IMR-90 (cell line): ENCODE results near the gene NEFH. TPM values are rescaled to one million over a fixed set of nuclear protein-coding genes. Genes with fewer than 3 reads are reported as not detected.

Experiments used
- ATAC-seq: fragments of 200-7000 bp; cut with Tn5 transposase; 2 replicates; pipeline ENCODE4 v1.9.1; 2020; ENCODE audit warnings: low read depth, mild to moderate bottlenecking, moderate library complexity
- BruUV-seq: library from RNA; stranded (reverse); fragments of 400-500 nt; replicated peaks from 2 replicates; lab custom pipeline; 2021; lab: Mats Ljungman, UMichigan
- CTCF ChIA-PET: fragments of 300-600 bp; formaldehyde crosslinking; extraction: SDS; loops from one replicate; lab custom pipeline; 2021; ENCODE audit warnings: antibody characterized with exemption; lab: Yijun Ruan, JAX
- POLR2A ChIA-PET: fragments of 300-600 bp; sonication (Branson Sonifier 250); formaldehyde crosslinking; loops from one replicate; lab custom pipeline; 2022; ENCODE audit warnings: antibody characterized with exemption; ENCODE audit not compliant: unreplicated experiment; lab: Charles Lee
- DNase-seq: peaks from one replicate; pipeline ENCODE4 v3.0.0; 2013
- H2AFZ ChIP-seq: replicated peaks from 2 replicates; pipeline ENCODE3; 2013; ENCODE audit warnings: low read length, mild to moderate bottlenecking; ENCODE audit not compliant: poor library complexity
- H2AK5ac ChIP-seq: 2 replicates; pipeline ENCODE4 v1.6.1; 2013; ENCODE audit warnings: low read depth, low read length, inconsistent platforms
- H2AK9ac ChIP-seq: replicated peaks from 2 replicates; pipeline ENCODE3; 2013; ENCODE audit warnings: mild to moderate bottlenecking, low read depth, low read length, moderate library complexity; ENCODE audit not compliant: poor library complexity
- H2BK120ac ChIP-seq: 2 replicates; pipeline ENCODE4 v1.6.1; 2013; ENCODE audit warnings: low read depth, low read length, inconsistent platforms
- H2BK15ac ChIP-seq: 3 replicates; pipeline ENCODE4 v1.6.1; 2013; ENCODE audit warnings: low read depth, low read length, inconsistent platforms
- H2BK20ac ChIP-seq: 2 replicates; pipeline ENCODE4 v1.6.1; 2013; ENCODE audit warnings: low read depth, mild to moderate bottlenecking, inconsistent platforms, low read length, moderate library complexity
- H2BK5ac ChIP-seq: 2 replicates; pipeline ENCODE4 v1.6.1; 2013; ENCODE audit warnings: mild to moderate bottlenecking, low read depth, low read length, inconsistent platforms; ENCODE audit not compliant: poor library complexity, severe bottlenecking
- H3K14ac ChIP-seq: replicated peaks from 2 replicates; pipeline ENCODE4 v1.6.1; 2013; ENCODE audit warnings: low read depth, low read length, inconsistent platforms
- H3K18ac ChIP-seq: 2 replicates; pipeline ENCODE4 v1.6.1; 2013; ENCODE audit warnings: low read depth, low read length, control low read depth
- H3K23ac ChIP-seq: 2 replicates; pipeline ENCODE4 v1.6.1; 2013; ENCODE audit warnings: low read depth, low read length, inconsistent platforms
- H3K27ac ChIP-seq: 2 replicates; pipeline ENCODE4 v1.5.1; 2013; ENCODE audit warnings: mild to moderate bottlenecking, control low read depth, low read length; ENCODE audit not compliant: insufficient read depth
- H3K27me3 ChIP-seq: 2 replicates; pipeline ENCODE4 v1.6.1; 2013; ENCODE audit warnings: low read length; ENCODE audit not compliant: control insufficient read depth, insufficient read depth
- H3K36me3 ChIP-seq: 2 replicates; pipeline ENCODE4 v1.6.1; 2013; ENCODE audit warnings: low read length, mixed read lengths; ENCODE audit not compliant: control insufficient read depth, insufficient read depth
- H3K4ac ChIP-seq: 2 replicates; pipeline ENCODE4 v1.6.1; 2013; ENCODE audit warnings: low read depth, low read length, inconsistent platforms
- H3K4me1 ChIP-seq: 2 replicates; pipeline ENCODE4 v1.6.1; 2013; ENCODE audit warnings: low read length, mixed read lengths; ENCODE audit not compliant: control insufficient read depth, insufficient read depth
- H3K4me2 ChIP-seq: 2 replicates; pipeline ENCODE4 v1.6.1; 2013; ENCODE audit warnings: low read depth, mild to moderate bottlenecking, control low read depth, low read length, moderate library complexity
- H3K4me3 ChIP-seq: 2 replicates; pipeline ENCODE4 v1.5.1; 2013; ENCODE audit warnings: low read depth, mild to moderate bottlenecking, control low read depth, low read length, moderate library complexity; ENCODE audit not compliant: insufficient read depth
- H3K56ac ChIP-seq: 2 replicates; pipeline ENCODE4 v1.6.1; 2013; ENCODE audit warnings: low read length, inconsistent platforms; ENCODE audit not compliant: insufficient read depth; ENCODE audit errors: extremely low read depth
- H3K79me1 ChIP-seq, 2 experiments: 2 replicates each; pipeline ENCODE4 v1.6.1; 2013; ENCODE audit warnings: low read length in 2 of 2, inconsistent platforms in 1 of 2, low read depth in 1 of 2
- H3K9ac ChIP-seq: 2 replicates; pipeline ENCODE4 v1.6.1; 2013; ENCODE audit warnings: low read depth, low read length, control low read depth
- H3K9me1 ChIP-seq: 2 replicates; pipeline ENCODE4 v1.6.1; 2013; ENCODE audit warnings: low read length, inconsistent platforms; ENCODE audit not compliant: insufficient read depth
- H3K9me3 ChIP-seq: 2 replicates; pipeline ENCODE4 v1.6.1; 2013; ENCODE audit warnings: low read length; ENCODE audit not compliant: control insufficient read depth, insufficient read depth
- H4K20me1 ChIP-seq: 2 replicates; pipeline ENCODE4 v1.6.1; 2013; ENCODE audit warnings: low read length, inconsistent platforms; ENCODE audit not compliant: insufficient read depth
- H4K5ac ChIP-seq: 2 replicates; pipeline ENCODE4 v1.6.1; 2013; ENCODE audit warnings: mild to moderate bottlenecking, low read depth, low read length, control low read depth
- H4K8ac ChIP-seq, 2 experiments: 2 replicates each; pipeline ENCODE4 v1.6.1; 2013; ENCODE audit warnings: low read depth in 2 of 2, low read length in 2 of 2, control low read depth in 1 of 2, inconsistent platforms in 1 of 2
- H4K91ac ChIP-seq: 2 replicates; pipeline ENCODE4 v1.6.1; 2013; ENCODE audit warnings: low read depth, low read length, inconsistent platforms; ENCODE audit not compliant: insufficient read depth
- BHLHE40 ChIP-seq: fragments of 150-350 bp; IDR thresholded peaks from 2 replicates; pipeline ENCODE4 v1.6.1; 2016; ENCODE audit warnings: mild to moderate bottlenecking, low read depth, low read length
- CEBPB ChIP-seq: IDR thresholded peaks from 2 replicates; pipeline ENCODE4 v1.6.1; 2012; ENCODE audit warnings: low read depth, low read length, improper control_type of control experiment
- CHD1 ChIP-seq: IDR thresholded peaks from 2 replicates; pipeline ENCODE4 v1.6.1; 2012; ENCODE audit warnings: low read depth, low read length, improper control_type of control experiment
- CTCF ChIP-seq: conservative IDR thresholded peaks from 2 replicates; pipeline ENCODE4 v1.5.1; 2012; ENCODE audit warnings: mild to moderate bottlenecking, low read depth, low read length, improper control_type of control experiment
- FOS ChIP-seq: fragments of 150-350 bp; IDR thresholded peaks from 2 replicates; pipeline ENCODE4 v1.6.1; 2016; ENCODE audit warnings: low read depth, low read length
- MAFK ChIP-seq: IDR thresholded peaks from 2 replicates; pipeline ENCODE4 v1.6.1; 2012; ENCODE audit warnings: low read depth, low read length, improper control_type of control experiment
- MAZ ChIP-seq: IDR thresholded peaks from 2 replicates; pipeline ENCODE4 v1.6.1; 2012; ENCODE audit warnings: low read depth, mild to moderate bottlenecking, low read length, improper control_type of control experiment, moderate library complexity, borderline replicate concordance
- MXI1 ChIP-seq: IDR thresholded peaks from 2 replicates; pipeline ENCODE4 v1.6.1; 2012; ENCODE audit warnings: low read depth, mild to moderate bottlenecking, low read length, moderate library complexity, borderline replicate concordance
- NFE2L2 ChIP-seq: fragments of 150-350 bp; IDR thresholded peaks from 2 replicates; pipeline ENCODE4 v1.6.1; 2016; ENCODE audit warnings: low read depth, mild to moderate bottlenecking, low read length
- POLR2A ChIP-seq: IDR thresholded peaks from 2 replicates; pipeline ENCODE4 v1.6.1; 2012; ENCODE audit warnings: mild to moderate bottlenecking, low read depth, low read length
- RCOR1 ChIP-seq: IDR thresholded peaks from 2 replicates; pipeline ENCODE4 v1.6.1; 2012; ENCODE audit warnings: mild to moderate bottlenecking, low read length, improper control_type of control experiment; ENCODE audit not compliant: insufficient replicate concordance
- WGBS, 2 experiments: methylation state at CpG; one replicate each; pipeline versions ENCODE4 v1.1.5 to v1.1.7; 2013; ENCODE audit warnings: missing lambda C conversion rate in 2 of 2; ENCODE audit not compliant: insufficient read length in 1 of 2; ENCODE audit errors: extremely low coverage in 2 of 2; 5-methylcytosine and 5-hydroxymethylcytosine counted together
- dilution Hi-C: fragments of 300-500 bp; cut with HindIII; formaldehyde crosslinking; loops from one replicate; pipeline ENCODE4 v1.14.3; 2018; ENCODE audit warnings: low sequenced_read_pairs; ENCODE audit not compliant: unreplicated experiment
- in situ Hi-C: fragments of 300-500 bp; cut with MboI; formaldehyde crosslinking; loops from 3 replicates; pipeline ENCODE4 v1.14.3; 2019; ENCODE audit warnings: low sequenced_read_pairs, inconsistent platforms, mixed read lengths
- intact Hi-C: fragments of 100-400 bp; cut with micrococcal nuclease; formaldehyde crosslinking; loops from 2 replicates; pipeline ENCODE4 v1.10.0; 2022
- polyA plus RNA-seq, 3 experiments: library from polyadenylated mRNA; depleted of rRNA; stranded (reverse); fragments of >200 nt; gene quantifications; 2 replicates each; pipeline ENCODE4 v1.2.3, GENCODE V29; 2012; ENCODE audit warnings: low replicate concordance in 1 of 3
- total RNA-seq: library from RNA; depleted of rRNA; stranded (reverse); fragments of >200 nt; gene quantifications from 2 replicates; pipeline ENCODE4 v1.2.3, GENCODE V29; 2012
- TF ChIP-seq, protein P1 (sequence below): fragments of 150-350 bp; IDR thresholded peaks from 2 replicates; pipeline ENCODE4 v1.6.1; 2016; ENCODE audit warnings: low read depth, mild to moderate bottlenecking, low read length, moderate library complexity, borderline replicate concordance
- TF ChIP-seq, protein P2 (sequence below): fragments of 150-350 bp; IDR thresholded peaks from 2 replicates; pipeline ENCODE4 v1.6.1; 2017; ENCODE audit warnings: mild to moderate bottlenecking, antibody characterized with exemption, low read length, low read depth

The NEFH gene
- total and polyA plus RNA-seq, 2 of the 4 experiments (the other 2 are of a cell fraction), result 1.3 to 2.9 TPM

DNA sequence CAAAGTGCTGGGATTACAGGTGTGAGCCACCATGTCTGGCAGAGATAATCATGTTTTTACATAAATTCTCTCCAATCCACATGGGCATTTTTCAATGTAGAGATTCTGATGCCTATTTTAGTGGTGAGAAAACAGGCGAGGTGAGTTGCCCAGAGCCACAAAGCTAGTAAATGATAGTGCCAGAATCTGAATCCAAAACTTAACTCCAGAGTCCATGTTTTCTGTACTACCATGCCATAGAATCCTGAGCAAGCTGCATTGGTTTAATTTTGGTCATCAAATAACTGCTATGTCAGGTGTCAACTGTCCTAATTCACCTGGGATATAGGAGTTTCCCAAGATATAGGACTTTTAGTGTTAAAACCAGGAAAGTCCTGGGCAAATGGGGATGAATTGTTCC lies 13.6 kb downstream of the NEFH start:
- no peak overlapping the region for H3K18ac ChIP-seq
- H3K9me3 ChIP-seq, result peaks cover 8% of the 10 kb centered on the region
- DNase-seq, result no peak
- TF ChIP-seq MAFK (no peak), NFE2L2 (no peak), BHLHE40 (no peak), MAZ (no peak), CEBPB (no peak), RCOR1 (no peak), POLR2A (no peak), MXI1 (no peak), CTCF (no peak), FOS (no peak), CHD1 (no peak)
- TF ChIP-seq, protein P1, sequence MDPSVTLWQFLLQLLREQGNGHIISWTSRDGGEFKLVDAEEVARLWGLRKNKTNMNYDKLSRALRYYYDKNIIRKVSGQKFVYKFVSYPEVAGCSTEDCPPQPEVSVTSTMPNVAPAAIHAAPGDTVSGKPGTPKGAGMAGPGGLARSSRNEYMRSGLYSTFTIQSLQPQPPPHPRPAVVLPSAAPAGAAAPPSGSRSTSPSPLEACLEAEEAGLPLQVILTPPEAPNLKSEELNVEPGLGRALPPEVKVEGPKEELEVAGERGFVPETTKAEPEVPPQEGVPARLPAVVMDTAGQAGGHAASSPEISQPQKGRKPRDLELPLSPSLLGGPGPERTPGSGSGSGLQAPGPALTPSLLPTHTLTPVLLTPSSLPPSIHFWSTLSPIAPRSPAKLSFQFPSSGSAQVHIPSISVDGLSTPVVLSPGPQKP, result no peak
- TF ChIP-seq, protein P2, sequence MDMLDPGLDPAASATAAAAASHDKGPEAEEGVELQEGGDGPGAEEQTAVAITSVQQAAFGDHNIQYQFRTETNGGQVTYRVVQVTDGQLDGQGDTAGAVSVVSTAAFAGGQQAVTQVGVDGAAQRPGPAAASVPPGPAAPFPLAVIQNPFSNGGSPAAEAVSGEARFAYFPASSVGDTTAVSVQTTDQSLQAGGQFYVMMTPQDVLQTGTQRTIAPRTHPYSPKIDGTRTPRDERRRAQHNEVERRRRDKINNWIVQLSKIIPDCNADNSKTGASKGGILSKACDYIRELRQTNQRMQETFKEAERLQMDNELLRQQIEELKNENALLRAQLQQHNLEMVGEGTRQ, result no peak
- H4K91ac ChIP-seq, result no peak overlapping the region
- no peak overlapping the region for H3K9ac ChIP-seq
- H3K79me1 ChIP-seq, result no peaks in the 10 kb centered on the region
- BruUV-seq, result no TSS peak
- H3K4me1 ChIP-seq, result no peaks in the 10 kb centered on the region
- ChIA-PET CTCF (interaction anchor here (1.2 kb wide), 1 partner anchor 23 kb away, joined by 3 read pairs; no protein-coding TSS in a partner anchor), POLR2A (no interaction called here)
- H4K8ac ChIP-seq, result no peak overlapping the region
- no peak overlapping the region for H3K4me2 ChIP-seq
- H4K20me1 ChIP-seq, result no peaks in the 10 kb centered on the region
- H3K4ac ChIP-seq, result no peak overlapping the region
- H2AK5ac ChIP-seq, result no peak overlapping the region
- dilution Hi-C loops (no loop called here), in situ Hi-C loops (no loop called here), intact Hi-C loops (no loop called here)
- no peak overlapping the region for H4K5ac ChIP-seq
- no peak overlapping the region for H2AK9ac ChIP-seq
- no peak overlapping the region for H3K27ac ChIP-seq
- no peak overlapping the region for H3K14ac ChIP-seq
- no peaks in the 10 kb centered on the region for H3K36me3 ChIP-seq
- no CpG with 5 or more reads among the region's 1 CpG for WGBS, 2 experiments
- no peaks in the 10 kb centered on the region for H3K27me3 ChIP-seq
- H2BK120ac ChIP-seq, result no peak overlapping the region
- no peak for ATAC-seq
- no peak overlapping the region for H2BK15ac ChIP-seq
- H3K9me1 ChIP-seq, result no peaks in the 10 kb centered on the region
- H2BK5ac ChIP-seq, result no peak overlapping the region
- H3K56ac ChIP-seq, result no peak overlapping the region
- no peak overlapping the region for H2AFZ ChIP-seq
- H3K4me3 ChIP-seq, result no peak overlapping the region
- H2BK20ac ChIP-seq, result no peak overlapping the region
- H3K23ac ChIP-seq, result no peak overlapping the region
